Suprapubic skin (tissue), 3 donors: ENCODE measurements around the gene ME3.

ENCODE experiments used
- CTCF ChIP-seq, 2 donors: fragments of 200-600 bp in 1 of 2; fragments of 450-650 bp in 1 of 2; sonication (generic) in 1 of 2; IDR thresholded peaks; one replicate each; pipeline ENCODE4 v1.5.1; 2016 to 2019; ENCODE audit warnings: antibody characterized with exemption in 2 of 2, mild to moderate bottlenecking in 1 of 2, moderate library complexity in 1 of 2
- POLR2A ChIP-seq, 2 donors: fragments of 450-650 bp; IDR thresholded peaks; one replicate each; pipeline ENCODE4 v1.6.1; 2017; ENCODE audit warnings: antibody characterized with exemption in 2 of 2, mild to moderate bottlenecking in 2 of 2, moderate library complexity in 2 of 2

- TF ChIP-seq CTCF (IDR thresholded peaks at IDR 0.05) (no peak), POLR2A (IDR thresholded peaks at IDR 0.05) (no peak)
Observed at GRCh38 chr11:86693518-86693917, 21.1 kb upstream of the ME3 start.
